Neuronal stem cell (in vitro differentiated cells): ENCODE results near the gene PDE11A.

Experiments used
- DNase-seq: peaks from one replicate; pipeline ENCODE4 v3.0.0-alpha.2; 2013; ENCODE audit warnings: low spot score
- H2AFZ ChIP-seq: one replicate; pipeline ENCODE4 v1.6.1; 2013; ENCODE audit warnings: mild to moderate bottlenecking, low read length, inconsistent platforms
- H2AK5ac ChIP-seq: 2 replicates; pipeline ENCODE4 v1.6.1; 2013; ENCODE audit warnings: low read depth, mild to moderate bottlenecking, inconsistent platforms, low read length, moderate library complexity, mixed read lengths
- H2BK120ac ChIP-seq: 2 replicates; pipeline ENCODE4 v1.6.1; 2013; ENCODE audit warnings: low read depth, mild to moderate bottlenecking, inconsistent platforms, low read length, moderate library complexity, mixed read lengths
- H2BK12ac ChIP-seq: one replicate; pipeline ENCODE4 v1.6.1; 2013; ENCODE audit warnings: low read length, inconsistent platforms
- H2BK15ac ChIP-seq: 2 replicates; pipeline ENCODE4 v1.6.1; 2013; ENCODE audit warnings: mild to moderate bottlenecking, low read length, inconsistent platforms, mixed read lengths
- H2BK5ac ChIP-seq: one replicate; pipeline ENCODE4 v1.6.1; 2013; ENCODE audit warnings: inconsistent platforms, mild to moderate bottlenecking, low read length, moderate library complexity
- H3K14ac ChIP-seq: one replicate; pipeline ENCODE4 v1.6.1; 2013; ENCODE audit warnings: low read length, inconsistent platforms
- H3K18ac ChIP-seq: 2 replicates; pipeline ENCODE4 v1.6.1; 2013; ENCODE audit warnings: low read length, inconsistent platforms
- H3K23ac ChIP-seq: 2 replicates; pipeline ENCODE4 v1.6.1; 2013; ENCODE audit warnings: low read depth, mild to moderate bottlenecking, mixed read lengths, low read length, inconsistent platforms; ENCODE audit not compliant: poor library complexity
- H3K27ac ChIP-seq: replicated peaks from 3 replicates; pipeline ENCODE4 v1.5.1; 2013; ENCODE audit warnings: low read length, inconsistent platforms
- H3K27me3 ChIP-seq, 3 experiments: 2 replicates each; pipeline ENCODE4 v1.6.1; 2013; ENCODE audit warnings: low read length in 3 of 3, mild to moderate bottlenecking in 2 of 3, inconsistent platforms in 1 of 3, low read depth in 1 of 3, mixed read lengths in 1 of 3, moderate library complexity in 1 of 3; ENCODE audit not compliant: control insufficient read depth in 3 of 3, insufficient read depth in 3 of 3
- H3K36me3 ChIP-seq, 2 donors: replicated peaks in 1 of 2; 2 replicates each; pipeline ENCODE4 v1.6.1; 2013; ENCODE audit warnings: low read length in 2 of 2; ENCODE audit not compliant: control insufficient read depth in 2 of 2, insufficient read depth in 2 of 2
- H3K4ac ChIP-seq: 2 replicates; pipeline ENCODE4 v1.6.1; 2013; ENCODE audit warnings: inconsistent platforms, mild to moderate bottlenecking, low read length, moderate library complexity
- H3K4me1 ChIP-seq, 2 donors: 1 replicate in 1 of 2; 2 replicates in 1 of 2; pipeline ENCODE4 v1.6.1; 2013; ENCODE audit warnings: low read length in 2 of 2, low read depth in 1 of 2; ENCODE audit not compliant: control insufficient read depth in 2 of 2, insufficient read depth in 1 of 2
- H3K4me2 ChIP-seq: one replicate; pipeline ENCODE4 v1.6.1; 2013; ENCODE audit warnings: mild to moderate bottlenecking, low read length, inconsistent platforms; ENCODE audit not compliant: insufficient read depth, poor library complexity, severe bottlenecking
- H3K4me3 ChIP-seq, 2 donors: 2 replicates each; pipeline ENCODE4 v1.5.1; 2013; ENCODE audit warnings: low read length in 2 of 2, mild to moderate bottlenecking in 2 of 2, inconsistent platforms in 1 of 2, moderate library complexity in 1 of 2
- H3K79me1 ChIP-seq: one replicate; pipeline ENCODE4 v1.6.1; 2013; ENCODE audit warnings: low read depth, mild to moderate bottlenecking, inconsistent platforms, low read length, moderate library complexity
- H3K9ac ChIP-seq: one replicate; pipeline ENCODE4 v1.6.1; 2013; ENCODE audit warnings: mild to moderate bottlenecking, low read depth, low read length, inconsistent platforms; ENCODE audit not compliant: poor library complexity
- H3K9me3 ChIP-seq, 2 donors: replicated peaks in 1 of 2; 2 replicates each; pipeline versions ENCODE3 to v1.6.1; 2013; ENCODE audit warnings: low read length in 2 of 2, mild to moderate bottlenecking in 2 of 2, inconsistent platforms in 1 of 2, low read depth in 1 of 2, mixed read lengths in 1 of 2, moderate library complexity in 1 of 2; ENCODE audit not compliant: control insufficient read depth in 2 of 2, insufficient read depth in 1 of 2
- H4K8ac ChIP-seq: one replicate; pipeline ENCODE4 v1.6.1; 2013; ENCODE audit warnings: low read depth, mild to moderate bottlenecking, inconsistent platforms, low read length, moderate library complexity
- H4K91ac ChIP-seq: one replicate; pipeline ENCODE4 v1.6.1; 2013; ENCODE audit warnings: low read length, low read depth, mild to moderate bottlenecking, inconsistent platforms; ENCODE audit not compliant: poor library complexity
- whole genome bisulfite sequencing, 2 donors: extraction: QIAGEN DNeasy Blood & Tissue Kit; methylation state at CpG; one replicate each; pipeline ENCODE4 v1.1.7; 2013; ENCODE audit warnings: missing lambda C conversion rate in 2 of 2, mixed read lengths in 1 of 2; ENCODE audit not compliant: insufficient read length in 2 of 2, insufficient replicate concordance in 1 of 2; ENCODE audit errors: extremely low coverage in 2 of 2; 5-methylcytosine and 5-hydroxymethylcytosine counted together

The PDE11A gene

DNA sequence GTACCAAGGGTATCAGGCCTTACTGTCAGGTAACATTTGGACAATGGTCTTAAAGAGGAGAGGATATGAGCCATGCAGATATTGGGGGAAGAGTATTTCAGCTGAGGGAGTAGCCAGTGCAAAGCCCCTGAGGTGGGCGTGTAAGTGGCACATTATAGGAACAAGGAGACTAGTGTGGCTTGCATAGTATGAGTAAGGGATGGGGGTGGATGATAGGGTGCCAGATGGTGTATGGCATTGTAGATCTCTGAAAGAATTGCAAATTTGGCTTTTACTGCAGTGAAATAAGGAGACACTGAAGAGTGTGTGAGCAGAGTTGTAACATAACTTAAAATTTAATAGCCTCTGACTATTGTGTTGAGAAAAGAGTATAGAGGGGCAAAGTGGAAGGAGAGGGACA is 244.0 kb downstream of the PDE11A start:
- Histone ChIP-seq H2BK15ac (no peak overlapping the region), H4K91ac (no peak overlapping the region), H3K4me3 (no peak overlapping the region), H3K36me3 (no peaks in the 10 kb centered on the region), H3K4me1 (no peaks in the 10 kb centered on the region), H3K18ac (no peak overlapping the region), H3K9me3 (no peaks in the 10 kb centered on the region), H3K79me1 (no peaks in the 10 kb centered on the region), H3K27ac (no peak overlapping the region), H4K8ac (no peak overlapping the region), H3K14ac (no peak overlapping the region), H3K27me3 (no peaks in the 10 kb centered on the region), H2BK5ac (no peak overlapping the region), H3K4ac (no peak overlapping the region), H2AFZ (no peak overlapping the region), H2BK12ac (no peak overlapping the region), H2BK120ac (no peak overlapping the region), H3K23ac (no peak overlapping the region), H3K9ac (no peak overlapping the region), H2AK5ac (no peak overlapping the region), H3K4me2 (no peak overlapping the region)
- no CpG with 5 or more reads among the region's 1 CpG for WGBS, 2 donors
- no peak for DNase-seq

DNA sequence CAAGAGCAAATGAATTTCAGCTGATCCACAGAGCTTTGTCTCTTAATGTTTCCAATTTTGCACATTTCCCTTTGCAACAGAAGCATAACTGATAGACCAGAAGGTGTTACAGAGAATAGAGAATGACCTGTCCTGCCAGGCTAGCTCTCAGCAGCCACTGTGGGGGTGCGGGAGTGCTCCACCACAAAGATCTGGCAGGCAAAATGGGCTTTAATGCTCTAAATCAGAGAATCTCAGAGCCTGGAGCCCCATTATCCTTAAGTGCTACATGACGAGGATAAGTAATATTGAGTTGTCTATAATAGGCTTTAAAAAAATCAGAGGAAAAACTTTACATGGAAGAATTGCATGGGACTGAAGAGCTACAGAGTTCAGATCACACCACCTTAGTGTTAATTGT is 245.7 kb downstream of the PDE11A start:
- no peak overlapping the region for H2BK15ac ChIP-seq
- H2AFZ ChIP-seq = no peak overlapping the region
- H2BK120ac ChIP-seq = no peak overlapping the region
- H3K27me3 ChIP-seq = no peaks in the 10 kb centered on the region
- H2AK5ac ChIP-seq = no peak overlapping the region
- no peaks in the 10 kb centered on the region for H3K9me3 ChIP-seq
- H3K18ac ChIP-seq = no peak overlapping the region
- no peaks in the 10 kb centered on the region for H3K36me3 ChIP-seq
- H3K4me3 ChIP-seq = no peak overlapping the region
- no peak overlapping the region for H2BK12ac ChIP-seq
- H3K4ac ChIP-seq = no peak overlapping the region
- H3K4me1 ChIP-seq = no peaks in the 10 kb centered on the region
- no peak overlapping the region for H4K8ac ChIP-seq
- H3K9ac ChIP-seq = no peak overlapping the region
- H3K14ac ChIP-seq = no peak overlapping the region
- WGBS, 2 donors = no CpG with 5 or more reads among the region's 2 CpGs
- H2BK5ac ChIP-seq = no peak overlapping the region
- DNase-seq = no peak
- H3K79me1 ChIP-seq = no peaks in the 10 kb centered on the region
- H3K23ac ChIP-seq = no peak overlapping the region
- H3K4me2 ChIP-seq = no peak overlapping the region
- H4K91ac ChIP-seq = no peak overlapping the region
- H3K27ac ChIP-seq = no peak overlapping the region

DNA sequence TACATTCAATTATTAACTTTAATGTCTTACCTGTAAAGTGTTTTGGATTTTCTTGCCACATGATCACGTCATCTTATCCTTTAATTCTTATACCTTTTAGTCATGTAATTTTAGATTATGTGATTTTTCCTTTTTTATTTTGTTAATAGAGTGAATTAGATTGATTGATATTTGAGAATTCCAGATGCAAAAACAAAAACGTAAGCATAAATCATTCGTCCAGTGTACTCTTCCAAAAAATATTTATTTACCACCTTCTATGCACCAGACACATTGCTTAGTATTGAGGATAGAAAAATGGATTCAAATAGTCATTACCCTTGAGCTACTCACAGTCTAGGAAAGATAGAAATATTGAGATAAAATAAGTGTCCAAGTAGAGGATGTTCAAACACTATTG is 249.6 kb downstream of the PDE11A start:
- no peak overlapping the region for H3K4me2 ChIP-seq
- H3K14ac ChIP-seq = no peak overlapping the region
- DNase-seq = no peak
- H2BK15ac ChIP-seq = no peak overlapping the region
- no peak overlapping the region for H2AK5ac ChIP-seq
- no peak overlapping the region for H3K23ac ChIP-seq
- H4K91ac ChIP-seq = no peak overlapping the region
- H3K27me3 ChIP-seq = no peaks in the 10 kb centered on the region
- H3K4me3 ChIP-seq = no peak overlapping the region
- no peak overlapping the region for H2BK120ac ChIP-seq
- no peak overlapping the region for H2AFZ ChIP-seq
- no peak overlapping the region for H2BK12ac ChIP-seq
- H4K8ac ChIP-seq = no peak overlapping the region
- H3K36me3 ChIP-seq = no peaks in the 10 kb centered on the region
- no peaks in the 10 kb centered on the region for H3K4me1 ChIP-seq
- no peak overlapping the region for H2BK5ac ChIP-seq
- no CpG with 5 or more reads among the region's 3 CpGs for WGBS, 2 donors
- H3K27ac ChIP-seq = no peak overlapping the region
- H3K18ac ChIP-seq = no peak overlapping the region
- H3K9me3 ChIP-seq = no peaks in the 10 kb centered on the region
- H3K4ac ChIP-seq = no peak overlapping the region
- H3K79me1 ChIP-seq = no peaks in the 10 kb centered on the region
- H3K9ac ChIP-seq = no peak overlapping the region

DNA sequence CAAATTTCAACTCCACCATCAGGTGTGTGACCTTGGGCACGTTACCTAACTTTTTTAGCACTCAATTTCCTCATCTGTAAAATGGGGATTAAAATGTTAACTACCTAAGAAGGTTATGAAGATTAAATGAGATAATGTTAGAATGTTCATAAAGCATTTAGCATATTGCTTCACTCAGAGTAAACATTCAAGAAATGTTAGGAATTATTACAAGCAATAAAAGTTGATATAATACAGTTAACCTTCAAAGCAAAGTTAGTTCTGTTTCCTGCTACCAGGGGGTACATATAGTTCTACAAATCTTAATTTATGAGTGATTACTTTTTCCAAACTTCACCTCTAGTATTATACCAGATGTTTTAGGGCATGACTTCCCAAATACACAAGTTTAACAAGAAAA is 254.2 kb downstream of the PDE11A start:
- Histone ChIP-seq H3K18ac (no peak overlapping the region), H3K79me1 (no peaks in the 10 kb centered on the region), H2BK15ac (no peak overlapping the region), H2BK5ac (no peak overlapping the region), H3K27me3 (no peaks in the 10 kb centered on the region), H3K4ac (no peak overlapping the region), H3K23ac (no peak overlapping the region), H3K27ac (no peak overlapping the region), H3K14ac (no peak overlapping the region), H3K9ac (no peak overlapping the region), H4K91ac (no peak overlapping the region), H3K4me2 (no peak overlapping the region), H3K4me3 (no peak overlapping the region), H2BK12ac (no peak overlapping the region), H3K4me1 (no peaks in the 10 kb centered on the region), H4K8ac (no peak overlapping the region), H3K36me3 (no peaks in the 10 kb centered on the region), H3K9me3 (no peaks in the 10 kb centered on the region), H2BK120ac (no peak overlapping the region), H2AK5ac (no peak overlapping the region), H2AFZ (no peak overlapping the region)
- DNase-seq = no peak
- WGBS, 2 donors = no CpG with 5 or more reads among the region's 1 CpG
